Aorta (tissue), 5 donors: ENCODE measurements around the gene STAC2. TPM values are rescaled to one million over a fixed set of nuclear protein-coding genes. Genes with fewer than 3 reads are reported as not detected.

ENCODE experiments used
- ATAC-seq: fragments of 200-7000 bp; cut with Tn5 transposase; one replicate; pipeline ENCODE4 v1.9.1; 2022; ENCODE audit warnings: moderate library complexity; ENCODE audit not compliant: low FRiP score
- DNase-seq, 2 donors: peaks; one replicate each; pipeline ENCODE4 v3.0.0-alpha.2; 2020
- H3K27ac ChIP-seq, 2 donors: one replicate each; pipeline ENCODE4 v1.5.1; 2013; ENCODE audit warnings: low read length in 2 of 2, mild to moderate bottlenecking in 2 of 2, moderate library complexity in 2 of 2, control low read depth in 1 of 2, inconsistent platforms in 1 of 2, low read depth in 1 of 2
- H3K27me3 ChIP-seq, 2 donors: one replicate each; pipeline ENCODE4 v1.6.1; 2013; ENCODE audit warnings: control low read depth in 1 of 2, low read length in 1 of 2, mild to moderate bottlenecking in 1 of 2, moderate library complexity in 1 of 2; ENCODE audit not compliant: insufficient read depth in 2 of 2, control insufficient read depth in 1 of 2
- H3K36me3 ChIP-seq, 2 donors: one replicate each; pipeline ENCODE4 v1.6.1; 2013; ENCODE audit warnings: control low read depth in 1 of 2, low read length in 1 of 2, mild to moderate bottlenecking in 1 of 2; ENCODE audit not compliant: insufficient read depth in 2 of 2, control insufficient read depth in 1 of 2
- H3K4me1 ChIP-seq, 2 donors: one replicate each; pipeline ENCODE4 v1.6.1; 2013; ENCODE audit warnings: low read length in 2 of 2, control low read depth in 1 of 2, mild to moderate bottlenecking in 1 of 2, moderate library complexity in 1 of 2; ENCODE audit not compliant: insufficient read depth in 2 of 2, control insufficient read depth in 1 of 2
- H3K4me3 ChIP-seq, 2 donors: one replicate each; pipeline ENCODE4 v1.5.1; 2013; ENCODE audit warnings: low read length in 2 of 2, control low read depth in 1 of 2, mild to moderate bottlenecking in 1 of 2
- H3K9me3 ChIP-seq: one replicate; pipeline ENCODE4 v1.6.1; 2013; ENCODE audit warnings: mild to moderate bottlenecking, low read length; ENCODE audit not compliant: control insufficient read depth
- WGBS, 2 donors: extraction: QIAGEN DNeasy Blood & Tissue Kit; methylation state at CpG; one replicate each; pipeline ENCODE4 v1.1.7; 2013; 5-methylcytosine and 5-hydroxymethylcytosine counted together
- intact Hi-C, 2 donors: fragments of 100-400 bp; cut with DNase I; formaldehyde crosslinking; loops; one replicate each; pipeline versions ENCODE4 v1.14.2 to v1.15.0; 2022
- polyA plus RNA-seq, 2 donors: library from polyadenylated mRNA; stranded (reverse); fragments of 200-250 nt; gene quantifications; one replicate each; pipeline ENCODE4 v1.2.3, GENCODE V29; 2013
- total RNA-seq, 2 donors: library from RNA; stranded (reverse); fragmentation: NEBNext Ultra II Directional; extraction: Animal tissue kit (Norgen Biotek cat#: 25700); gene quantifications; one replicate each; pipeline ENCODE4 v1.2.1, GENCODE V29; 2021
- donor health status: healthy with polysubstance abuse.
- donor health status: Bipolar disorder and iron deficiency.
- donor health status: DM: no; HTN: no; CAD: no.
- donor health status: DM: no; HTN: no; CAD: no.
- donor health status: DM: yes; HTN: yes; CAD: no.

Gene STAC2
- total and polyA plus RNA-seq, 4 donors, result 2.0 to 53.3 (median 16.9) TPM

GRCh38 chr17:39167476-39167875 is 58.3 kb downstream of the STAC2 start:
- ATAC-seq, result no peak

GRCh38 chr17:39166437-39167335 is 59.1 kb downstream of the STAC2 start:
- DNase-seq, result no peak
- Histone ChIP-seq H3K27me3 (no peaks in the 10 kb centered on the region), H3K9me3 (no peaks in the 10 kb centered on the region), H3K27ac (no peak overlapping the region), H3K4me3 (no peak overlapping the region), H3K4me1 (no peaks in the 10 kb centered on the region), H3K36me3 (no peaks in the 10 kb centered on the region)
- no peak for ATAC-seq
- 47 to 48% methylated on average over 7 of the region's 7 CpGs for WGBS, 2 donors
- intact Hi-C loops, result no loop called here

More at GRCh38 chr17:39167476-39167875, 58.3 kb downstream of the STAC2 start:
- no peak overlapping the region for H3K27ac ChIP-seq
- WGBS, 2 donors, result 17 to 21% methylated on average over 2 of the region's 2 CpGs
- DNase-seq, result no peak
- no peak overlapping the region for H3K4me3 ChIP-seq
- no peaks in the 10 kb centered on the region for H3K36me3 ChIP-seq
- H3K9me3 ChIP-seq, result no peaks in the 10 kb centered on the region
- H3K27me3 ChIP-seq, result no peaks in the 10 kb centered on the region
- H3K4me1 ChIP-seq, result no peaks in the 10 kb centered on the region
- intact Hi-C loops, result no loop called here

- no peaks in the 10 kb centered on the region for H3K9me3 ChIP-seq
- no peak for DNase-seq
- intact Hi-C loops, result no loop called here
- no peaks in the 10 kb centered on the region for H3K27me3 ChIP-seq
- H3K27ac ChIP-seq, result no peak within 1 kb of the TSS
- peak within 1 kb of the TSS; percentile 0 to 23 for H3K4me3 ChIP-seq
- H3K36me3 ChIP-seq, result no peaks in the 10 kb centered on the region
- ATAC-seq, result peak; percentile 4
- WGBS, 2 donors, result 71 to 73% methylated on average over 17 of the region's 17 CpGs
- H3K4me1 ChIP-seq, result no peaks in the 10 kb centered on the region
Measured at GRCh38 chr17:39165841-39166349, 59.9 kb downstream of the STAC2 start, which contains the start of gene ARL5C. Gene ARL5C, minus strand, starts transcription at chr17:39166161. Its CDS starts 401 bp downstream, at chr17:39165760.

- no peak for DNase-seq
- Histone ChIP-seq H3K27ac (no peak overlapping the region), H3K4me3 (peak overlapping the region; percentile 0 to 23), H3K36me3 (no peaks in the 10 kb centered on the region), H3K4me1 (no peaks in the 10 kb centered on the region), H3K9me3 (no peaks in the 10 kb centered on the region), H3K27me3 (no peaks in the 10 kb centered on the region)
- ATAC-seq, result peak; percentile 4
- WGBS, 2 donors, result 18 to 21% methylated on average over 48 to 51 of the region's 51 CpGs
- intact Hi-C loops, result no loop called here
Measured at GRCh38 chr17:39165178-39165840, 60.4 kb downstream of the STAC2 start.

GRCh38 chr17:39164675-39165143 is 61.0 kb downstream of the STAC2 start:
- intact Hi-C loops, result no loop called here
- peak overlapping the region; percentile 0 to 32 for H3K4me3 ChIP-seq
- H3K27me3 ChIP-seq, result no peaks in the 10 kb centered on the region
- 0 to 2% methylated on average over 15 of the region's 15 CpGs for WGBS, 2 donors
- DNase-seq, result peak; percentile 96
- no peaks in the 10 kb centered on the region for H3K36me3 ChIP-seq
- ATAC-seq, result peak; percentile 93
- H3K9me3 ChIP-seq, result no peaks in the 10 kb centered on the region
- no peaks in the 10 kb centered on the region for H3K4me1 ChIP-seq
- H3K27ac ChIP-seq, result no peak overlapping the region

GRCh38 chr17:39161962-39162361 is 63.8 kb downstream of the STAC2 start:
- WGBS, 2 donors, result 81 to 85% methylated on average over 2 of the region's 2 CpGs
- H3K4me3 ChIP-seq, result no peak overlapping the region
- intact Hi-C loops, result no loop called here
- H3K27ac ChIP-seq, result no peak overlapping the region
- no peaks in the 10 kb centered on the region for H3K9me3 ChIP-seq
- DNase-seq (no peak), ATAC-seq (no peak)
- H3K27me3 ChIP-seq, result no peaks in the 10 kb centered on the region
- no peaks in the 10 kb centered on the region for H3K4me1 ChIP-seq
- no peaks in the 10 kb centered on the region for H3K36me3 ChIP-seq

Other genes with a start within 250 kb of the STAC2 start
- 10 to 100 TPM in 1 of 2 donors, 1 to 10 TPM in 1; 7.2 to 39.1 TPM for gene PLXDC1, start 74.3 kb downstream of the STAC2 start, total RNA-seq
- gene PLXDC1, start 74.3 kb downstream of the STAC2 start, polyA plus RNA-seq, result 1 to 10 TPM; 1.7 to 2.5 TPM
- gene ARL5C, start 59.8 kb downstream of the STAC2 start, total RNA-seq, result under 1 TPM in 1 of 2 donors, not detected in 1; 0.54 TPM
- not detected for gene ARL5C, start 59.8 kb downstream of the STAC2 start, polyA plus RNA-seq
- 10 to 100 TPM; 29.6 to 31.6 TPM for gene CACNB1, start 28.3 kb downstream of the STAC2 start, total RNA-seq
- gene CACNB1, start 28.3 kb downstream of the STAC2 start, polyA plus RNA-seq, result 10 to 100 TPM in 1 of 2 donors, 1 to 10 TPM in 1; 1.9 to 50.6 TPM
- 1,000 to 10,000 TPM; 1,206 to 1,264 TPM for gene RPL19, start 25.7 kb downstream of the STAC2 start, total RNA-seq
- gene RPL19, start 25.7 kb downstream of the STAC2 start, polyA plus RNA-seq, result 1,000 to 10,000 TPM; 2,950 to 3,759 TPM
- 10 to 100 TPM; 22.0 to 29.8 TPM for gene FBXL20, start 175.7 kb upstream of the STAC2 start, total RNA-seq
- gene FBXL20, start 175.7 kb upstream of the STAC2 start, polyA plus RNA-seq, result 1 to 10 TPM; 2.9 to 4.1 TPM
- 10 to 100 TPM; 30.8 to 35.0 TPM for gene MED1, start 225.3 kb upstream of the STAC2 start, total RNA-seq
- 1 to 10 TPM; 4.4 to 7.8 TPM for gene MED1, start 225.3 kb upstream of the STAC2 start, polyA plus RNA-seq
- gene CDK12, start 235.5 kb upstream of the STAC2 start, total RNA-seq, result 10 to 100 TPM; 47.4 to 71.1 TPM
- 1 to 10 TPM; 7.3 to 9.7 TPM for gene CDK12, start 235.5 kb upstream of the STAC2 start, polyA plus RNA-seq